Tibial nerve (tissue), 4 donors: ENCODE results near the gene CHKA. TPM values are rescaled to one million over a fixed set of nuclear protein-coding genes. Genes with fewer than 3 reads are reported as not detected.
A peak's percentile ranks its signal among the peaks of the same experiment; 100 is the strongest.

Experiments used
- DNase-seq, 2 donors: peaks; one replicate each; pipeline ENCODE4 v3.0.0-alpha.2; 2019; ENCODE audit warnings: low spot score in 2 of 2
- H3K27ac ChIP-seq, 4 donors: fragments of 200-600 bp; sonication (generic) in 3 of 4; one replicate each; pipeline ENCODE4 v1.5.1; 2017 to 2019; ENCODE audit warnings: mild to moderate bottlenecking in 1 of 4
- H3K27me3 ChIP-seq, 2 donors: fragments of 200-600 bp; sonication (generic) in 1 of 2; one replicate each; pipeline versions ENCODE4 v1.5.1 to v1.6.0; 2017 to 2019
- H3K36me3 ChIP-seq, 3 donors: fragments of 200-600 bp; sonication (generic); one replicate each; pipeline ENCODE4 v1.5.1; 2018 to 2019
- H3K4me1 ChIP-seq, 4 donors: fragments of 200-600 bp; sonication (generic) in 3 of 4; one replicate each; pipeline ENCODE4 v1.5.1; 2017 to 2019
- H3K4me3 ChIP-seq, 4 donors: fragments of 200-600 bp; sonication (generic) in 3 of 4; one replicate each; pipeline ENCODE4 v1.5.1; 2017 to 2019; ENCODE audit warnings: mild to moderate bottlenecking in 1 of 4, moderate library complexity in 1 of 4
- H3K9me3 ChIP-seq, 4 donors: fragments of 200-600 bp; sonication (generic) in 3 of 4; one replicate each; pipeline ENCODE4 v1.5.1; 2017 to 2019
- EP300 ChIP-seq, 2 donors: sonication (generic); formaldehyde crosslinking; IDR thresholded peaks; one replicate each; pipeline ENCODE4 v1.6.1; 2017; ENCODE audit warnings: antibody characterized with exemption in 2 of 2, mild to moderate bottlenecking in 1 of 2
- POLR2A ChIP-seq, 2 donors: fragments of 450-650 bp; IDR thresholded peaks; one replicate each; pipeline ENCODE4 v1.6.1; 2017; ENCODE audit warnings: antibody characterized with exemption in 2 of 2, mild to moderate bottlenecking in 2 of 2, moderate library complexity in 2 of 2
- WGBS, 2 donors: methylation state at CpG; one replicate each; pipeline ENCODE4 v1.1.5; 2018; 5-methylcytosine and 5-hydroxymethylcytosine counted together
- small RNA-seq: library from RNA; depleted of rRNA; stranded (forward); fragments of <200 nt; gene quantifications from one replicate; pipeline ENCODE3, GENCODE V24; 2016
- total RNA-seq, 4 donors: library from RNA; depleted of rRNA; stranded (reverse); fragments of >200 nt; gene quantifications; one replicate each; pipeline ENCODE4 v1.1.0, GENCODE V29; 2016
- TF ChIP-seq, protein P1 (sequence below), 5 experiments: fragments of 200-600 bp in 3 of 5; fragments of 450-650 bp in 2 of 5; sonication (generic) in 3 of 5; IDR thresholded peaks; one replicate each; pipeline ENCODE4 v1.5.1; 2016 to 2019; ENCODE audit warnings: antibody characterized with exemption in 5 of 5, mild to moderate bottlenecking in 3 of 5, moderate library complexity in 2 of 5

CHKA gene
- total RNA-seq, 4 donors from 2014 or later: 53.7 to 83.9 (median 78.0) TPM

DNA sequence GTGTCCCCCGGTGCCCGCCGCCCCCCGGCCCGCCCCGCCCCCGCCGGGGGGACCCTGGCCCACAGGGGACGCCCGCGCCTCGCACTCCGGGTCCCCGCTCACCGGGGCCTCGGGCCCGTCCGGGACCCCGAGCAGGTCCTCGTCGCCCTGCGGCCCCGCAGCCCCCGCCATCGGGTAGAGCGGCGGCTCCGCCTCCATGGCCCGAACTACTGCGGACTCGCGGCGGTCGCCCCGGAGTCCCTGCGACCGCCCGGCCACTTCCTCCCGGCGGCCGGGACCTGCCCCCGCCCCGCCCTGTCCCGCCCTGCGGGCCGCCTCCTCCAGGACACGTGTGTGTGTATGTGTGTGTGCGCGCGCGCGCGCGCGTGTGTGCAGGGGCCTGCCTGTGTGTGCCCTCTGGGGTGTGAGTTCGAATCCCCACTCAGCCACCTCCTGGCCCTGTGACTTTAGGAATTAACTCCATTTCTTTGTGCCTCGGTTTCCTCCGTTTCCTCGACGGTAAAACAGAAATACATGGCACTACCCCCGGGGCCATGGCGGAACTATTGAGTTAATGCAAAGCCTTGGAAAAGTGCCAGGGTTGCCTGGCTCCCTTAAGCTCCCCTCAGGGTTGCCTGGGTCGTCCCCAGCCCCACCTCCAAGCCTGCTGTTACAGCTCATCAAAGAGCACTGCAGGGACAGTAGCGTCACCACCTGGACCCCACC, 117.2 kb downstream of the CHKA start, which contains the start of gene UNC93B1:
UNC93B1 (minus strand) TSS at position 252 of the 705 bp plus-strand sequence; CDS start at position 198, 54 bp downstream.
- Histone ChIP-seq H3K36me3 (peaks cover 0 to 5% (median 0%) of the 10 kb centered on the region in 3 donors), H3K4me3 (peak within 1 kb of the TSS; percentile 38 to 89 (median 76)), H3K27me3 (no peaks in the 10 kb centered on the region), H3K27ac (peak within 1 kb of the TSS; percentile 62 to 89 (median 82)), H3K4me1 (peaks cover 0 to 31% (median 13%) of the 10 kb centered on the region in 4 donors), H3K9me3 (no peaks in the 10 kb centered on the region)
- TF ChIP-seq, protein P1, sequence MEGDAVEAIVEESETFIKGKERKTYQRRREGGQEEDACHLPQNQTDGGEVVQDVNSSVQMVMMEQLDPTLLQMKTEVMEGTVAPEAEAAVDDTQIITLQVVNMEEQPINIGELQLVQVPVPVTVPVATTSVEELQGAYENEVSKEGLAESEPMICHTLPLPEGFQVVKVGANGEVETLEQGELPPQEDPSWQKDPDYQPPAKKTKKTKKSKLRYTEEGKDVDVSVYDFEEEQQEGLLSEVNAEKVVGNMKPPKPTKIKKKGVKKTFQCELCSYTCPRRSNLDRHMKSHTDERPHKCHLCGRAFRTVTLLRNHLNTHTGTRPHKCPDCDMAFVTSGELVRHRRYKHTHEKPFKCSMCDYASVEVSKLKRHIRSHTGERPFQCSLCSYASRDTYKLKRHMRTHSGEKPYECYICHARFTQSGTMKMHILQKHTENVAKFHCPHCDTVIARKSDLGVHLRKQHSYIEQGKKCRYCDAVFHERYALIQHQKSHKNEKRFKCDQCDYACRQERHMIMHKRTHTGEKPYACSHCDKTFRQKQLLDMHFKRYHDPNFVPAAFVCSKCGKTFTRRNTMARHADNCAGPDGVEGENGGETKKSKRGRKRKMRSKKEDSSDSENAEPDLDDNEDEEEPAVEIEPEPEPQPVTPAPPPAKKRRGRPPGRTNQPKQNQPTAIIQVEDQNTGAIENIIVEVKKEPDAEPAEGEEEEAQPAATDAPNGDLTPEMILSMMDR (IDR thresholded peaks at IDR 0.05): peak in 1 of 5 experiments; percentile 15
- TF ChIP-seq POLR2A (IDR thresholded peaks at IDR 0.05) (peak; percentile 40 to 66), EP300 (IDR thresholded peaks at IDR 0.05) (peak; percentile 21 to 50)
- 16% methylated on average over 7 to 16 of the region's 64 CpGs for WGBS, 2 donors
- DNase-seq: peak; percentile 80 to 90

DNA sequence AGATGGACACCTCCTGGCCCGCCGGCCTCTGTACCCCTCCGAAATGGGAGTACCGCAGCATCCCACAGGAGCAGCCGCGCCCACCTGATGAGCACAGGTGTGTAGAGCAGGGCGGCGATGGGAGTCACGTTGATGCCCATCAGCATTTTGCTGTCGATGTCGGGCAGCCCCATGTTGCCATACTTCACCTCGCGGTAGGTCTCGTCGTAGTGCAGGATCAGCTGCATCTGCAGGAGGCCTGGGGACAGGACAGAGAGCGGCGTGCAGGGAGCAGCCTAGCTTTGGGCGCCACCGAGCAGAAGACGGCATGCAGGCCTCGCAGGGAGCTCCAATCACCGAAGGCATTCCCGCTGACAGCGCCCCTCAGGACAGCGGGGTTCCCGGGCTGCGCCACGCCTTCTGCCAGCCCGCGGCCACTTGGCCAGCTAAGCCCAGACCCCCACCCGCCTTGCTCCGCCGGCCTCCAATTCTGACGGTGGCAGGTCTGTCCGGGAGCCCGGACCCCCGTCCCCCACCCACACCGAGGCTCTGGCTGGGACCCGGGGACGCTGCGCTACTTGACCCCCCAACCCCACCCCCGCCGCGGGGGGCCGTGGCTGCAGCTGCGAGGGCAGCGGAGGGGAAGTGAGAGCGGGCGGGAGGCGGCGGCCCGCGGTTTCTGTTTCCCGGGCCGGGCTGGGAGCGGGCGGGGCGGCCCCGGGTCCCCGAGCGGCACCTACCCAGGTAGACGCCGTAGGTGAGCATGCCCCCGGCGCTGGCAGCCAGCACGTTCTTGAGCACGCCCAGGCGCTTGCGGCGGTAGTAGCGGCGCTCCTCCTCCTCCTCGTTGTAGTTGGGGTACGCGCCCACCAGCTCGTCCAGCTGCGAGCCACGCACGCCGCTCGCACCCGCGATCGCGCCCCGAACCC, 118.0 kb downstream of the CHKA start:
- WGBS, 2 donors: 23 to 33% methylated on average over 27 to 49 of the region's 86 CpGs
- Histone ChIP-seq H3K27ac (peak overlapping the region; percentile 62 to 89 (median 82)), H3K9me3 (no peaks in the 10 kb centered on the region), H3K4me1 (peaks cover 0 to 24% (median 5%) of the 10 kb centered on the region in 4 donors), H3K36me3 (peaks cover 0 to 12% (median 0%) of the 10 kb centered on the region in 3 donors), H3K4me3 (peak overlapping the region; percentile 38 to 89 (median 76)), H3K27me3 (no peaks in the 10 kb centered on the region)
- no peak for DNase-seq
- no peak for TF ChIP-seq EP300 (IDR thresholded peaks at IDR 0.05)
- TF ChIP-seq, protein P1 (IDR thresholded peaks at IDR 0.05): no peak
- no peak for TF ChIP-seq POLR2A (IDR thresholded peaks at IDR 0.05)

Small RNAs within 50 kb of the gene (small RNA-seq; reads per million reads assigned to genes)
- not detected for gene MIR6753

Other genes starting within 250 kb of the CHKA start
- gene UNC93B1, start 117.3 kb downstream of the CHKA start, total RNA-seq: 10 to 100 TPM; 43.5 to 75.9 (median 44.2) TPM
- 100 to 1,000 TPM in 1 of 4 donors, 10 to 100 TPM in 3; 80.4 to 137 (median 91.8) TPM for gene ALDH3B1, start 111.1 kb downstream of the CHKA start, total RNA-seq
- gene NDUFS8, start 90.7 kb downstream of the CHKA start, total RNA-seq: 100 to 1,000 TPM; 143 to 205 (median 180) TPM
- gene TCIRG1, start 82.4 kb downstream of the CHKA start, total RNA-seq: 100 to 1,000 TPM; 142 to 439 (median 183) TPM
- gene KMT5B, start 91.9 kb upstream of the CHKA start, total RNA-seq: 10 to 100 TPM; 25.5 to 47.1 (median 40.3) TPM
- gene C11orf24, start 150.6 kb upstream of the CHKA start, total RNA-seq: 10 to 100 TPM; 33.3 to 59.4 (median 41.2) TPM
- 10 to 100 TPM; 22.3 to 43.2 (median 33.8) TPM for gene LRP5, start 191.2 kb upstream of the CHKA start, total RNA-seq